Measurements from ENCODE around the gene PEAK1. TPM values are rescaled to one million over a fixed set of nuclear protein-coding genes. Genes with fewer than 3 reads are reported as not detected.
"Not testable (repeated sequence)": the region's sequence is repeated elsewhere in the genome, so short reads cannot be mapped to it uniquely, and the experiment has no call there.

The PEAK1 gene
- total RNA-seq, 2 experiments from 2014 or later = 33.2 to 33.5 TPM

DNA sequence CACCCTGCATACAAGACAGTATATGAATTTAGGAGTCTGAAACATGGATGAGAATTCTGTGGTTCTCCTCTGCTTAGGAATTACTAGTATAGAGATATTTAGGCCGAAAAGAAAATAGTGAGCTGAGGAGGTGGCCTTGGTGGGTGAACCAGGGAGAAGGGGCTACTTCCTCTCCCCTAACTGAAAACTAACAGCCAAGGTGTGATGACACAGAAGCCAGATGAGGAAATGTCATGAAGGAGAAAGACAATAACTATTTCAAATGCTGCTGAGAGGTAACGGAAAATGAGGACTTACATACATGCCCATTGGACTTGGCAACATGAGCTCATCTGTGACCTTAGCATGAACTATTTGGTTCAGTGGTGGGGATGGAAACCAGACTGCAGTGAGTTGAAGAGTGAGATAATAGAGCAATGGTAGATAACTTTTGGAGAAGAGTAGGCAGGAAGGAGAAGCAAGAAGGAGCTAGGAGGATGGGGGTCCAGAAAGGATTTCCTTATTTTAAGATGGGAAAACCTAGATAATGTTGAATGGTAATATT is 234.6 kb downstream of the PEAK1 start:
- H3K4me3 Mint-ChIP-seq = no peak overlapping the region
- H3K27ac Mint-ChIP-seq = peak overlapping the region; percentile 20
- H3K4me1 Mint-ChIP-seq = peaks cover 70% of the 10 kb centered on the region
- DNase-seq = no peak
- no peaks in the 10 kb centered on the region for H3K27me3 Mint-ChIP-seq
- H3K9me3 Mint-ChIP-seq = no peaks in the 10 kb centered on the region
- H3K36me3 Mint-ChIP-seq = peaks cover 20% of the 10 kb centered on the region

DNA sequence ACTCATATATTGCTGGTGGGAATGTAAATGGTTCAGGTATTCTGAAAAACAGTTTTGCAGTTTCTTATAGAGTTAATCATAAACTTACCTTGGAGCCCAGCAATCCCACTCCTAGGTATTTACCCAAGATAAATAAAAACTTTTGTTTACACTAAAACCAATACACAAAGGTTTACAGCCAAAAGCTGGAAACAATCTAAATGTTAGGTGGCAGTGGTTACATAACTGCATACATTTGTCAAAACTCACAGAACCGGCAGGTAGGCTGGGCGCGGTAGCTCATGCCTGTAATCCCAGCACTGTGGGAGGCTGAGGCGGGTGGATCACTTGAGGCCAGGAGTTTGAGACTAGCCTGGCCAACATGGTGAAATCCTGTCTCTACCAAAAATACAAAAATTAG is 235.6 kb downstream of the PEAK1 start:
- not testable (repeated sequence) for DNase-seq, H3K27me3 Mint-ChIP-seq, H3K4me3 Mint-ChIP-seq, H3K27ac Mint-ChIP-seq, H3K9me3 Mint-ChIP-seq
- peaks cover 21% of the 10 kb centered on the region for H3K36me3 Mint-ChIP-seq
- H3K4me1 Mint-ChIP-seq = peaks cover 74% of the 10 kb centered on the region

GRCh38 chr15:77183066-77183465 is 236.8 kb downstream of the PEAK1 start:
- H3K4me1 Mint-ChIP-seq = peaks cover 72% of the 10 kb centered on the region
- H3K4me3 Mint-ChIP-seq = no peak overlapping the region
- no peak for DNase-seq
- H3K36me3 Mint-ChIP-seq = peaks cover 23% of the 10 kb centered on the region
- no peak overlapping the region for H3K27ac Mint-ChIP-seq
- no peaks in the 10 kb centered on the region for H3K27me3 Mint-ChIP-seq
- no peaks in the 10 kb centered on the region for H3K9me3 Mint-ChIP-seq

DNA sequence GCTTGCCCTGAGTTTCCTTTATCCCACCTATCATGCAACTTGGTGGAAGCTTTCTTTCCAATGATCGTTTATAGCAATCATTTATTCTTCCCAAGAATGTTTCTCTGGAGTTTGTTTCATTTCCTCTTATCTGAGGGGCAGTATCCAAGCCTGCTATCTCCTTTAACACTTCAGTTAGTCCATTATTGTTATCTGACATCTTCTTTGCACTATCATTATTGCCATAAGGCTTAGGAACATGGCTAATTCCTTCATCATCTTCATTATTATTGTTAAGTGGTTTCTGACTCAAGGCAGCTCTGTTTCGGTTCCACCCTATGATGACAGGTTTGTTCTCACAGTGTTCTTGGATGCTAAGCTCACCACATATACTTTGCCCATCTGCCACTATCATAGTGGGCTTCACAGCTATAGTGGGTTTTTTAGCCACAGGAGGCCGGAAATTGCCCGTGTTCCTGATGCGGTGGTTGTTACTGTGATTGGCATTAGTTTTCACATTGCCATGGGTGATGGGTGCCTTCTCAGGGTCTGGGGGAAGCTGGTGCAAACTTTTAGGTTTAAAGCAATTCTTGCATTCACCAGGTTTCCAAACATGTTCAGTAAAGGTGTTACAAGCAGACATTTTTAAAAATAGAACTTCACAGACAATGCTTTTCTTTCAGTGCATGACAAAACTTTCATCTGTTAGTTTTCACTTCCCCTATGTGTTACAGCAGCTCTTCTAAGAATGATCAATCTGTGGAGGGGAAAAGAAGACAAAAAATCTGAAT is 238.4 kb downstream of the PEAK1 start:
- Mint-ChIP-seq H3K4me3 (peak overlapping the region; percentile 12), H3K27me3 (no peaks in the 10 kb centered on the region), H3K27ac (peak overlapping the region; percentile 82), H3K9me3 (no peaks in the 10 kb centered on the region), H3K36me3 (peaks cover 23% of the 10 kb centered on the region), H3K4me1 (peaks cover 56% of the 10 kb centered on the region)
- DNase-seq = peak; percentile 20

DNA sequence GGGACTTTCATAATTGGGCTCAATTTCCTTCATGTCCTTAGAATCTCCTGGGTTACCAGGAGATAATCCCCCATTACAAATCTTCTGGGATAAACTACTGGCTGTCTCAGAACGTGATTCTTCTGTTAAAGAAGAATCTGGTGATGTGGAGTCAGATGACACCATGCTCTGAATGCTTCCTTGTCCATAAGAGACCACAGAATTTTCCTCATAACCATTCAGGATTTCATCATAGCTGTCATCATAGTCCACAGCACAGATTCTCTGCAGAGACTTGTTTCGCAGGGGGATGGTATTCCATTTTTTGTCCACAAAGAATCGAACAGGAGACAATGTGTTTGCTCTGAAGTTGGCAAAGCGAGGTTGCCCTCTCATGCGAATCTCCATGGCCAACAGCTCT is 239.1 kb downstream of the PEAK1 start:
- peak overlapping the region; percentile 82 for H3K27ac Mint-ChIP-seq
- H3K27me3 Mint-ChIP-seq = no peaks in the 10 kb centered on the region
- peaks cover 52% of the 10 kb centered on the region for H3K4me1 Mint-ChIP-seq
- H3K36me3 Mint-ChIP-seq = peaks cover 23% of the 10 kb centered on the region
- no peak overlapping the region for H3K4me3 Mint-ChIP-seq
- no peaks in the 10 kb centered on the region for H3K9me3 Mint-ChIP-seq
- no peak for DNase-seq

DNA sequence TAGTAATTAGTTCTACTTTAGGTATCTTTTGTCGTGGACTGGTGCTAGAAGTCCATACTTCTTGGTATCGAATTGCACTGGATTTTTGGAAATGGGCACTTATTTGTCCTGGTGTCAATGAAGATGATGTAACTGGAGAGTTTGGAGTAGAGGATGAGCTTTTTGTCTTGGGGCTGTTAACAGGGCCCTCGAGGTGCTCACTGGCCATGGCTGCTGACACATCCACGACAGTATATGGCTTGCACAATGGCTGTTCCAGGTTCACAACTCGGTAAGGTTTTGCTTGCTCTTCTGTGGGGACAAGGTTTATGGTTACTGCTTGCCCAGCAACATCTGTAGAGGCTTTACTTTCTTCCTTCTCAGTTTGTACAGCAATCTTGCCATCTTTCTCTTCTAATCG is 239.6 kb downstream of the PEAK1 start:
- peak overlapping the region; percentile 82 for H3K27ac Mint-ChIP-seq
- H3K27me3 Mint-ChIP-seq = no peaks in the 10 kb centered on the region
- no peaks in the 10 kb centered on the region for H3K9me3 Mint-ChIP-seq
- H3K4me3 Mint-ChIP-seq = no peak overlapping the region
- H3K4me1 Mint-ChIP-seq = peaks cover 47% of the 10 kb centered on the region
- no peak for DNase-seq
- peaks cover 22% of the 10 kb centered on the region for H3K36me3 Mint-ChIP-seq

GRCh38 chr15:77179541-77179998 is 240.3 kb downstream of the PEAK1 start:
- peak overlapping the region; percentile 82 for H3K27ac Mint-ChIP-seq
- DNase-seq = no peak
- H3K9me3 Mint-ChIP-seq = no peaks in the 10 kb centered on the region
- peaks cover 42% of the 10 kb centered on the region for H3K4me1 Mint-ChIP-seq
- peaks cover 22% of the 10 kb centered on the region for H3K36me3 Mint-ChIP-seq
- H3K4me3 Mint-ChIP-seq = peak overlapping the region; percentile 11
- H3K27me3 Mint-ChIP-seq = no peaks in the 10 kb centered on the region

- H3K4me1 Mint-ChIP-seq = peaks cover 42% of the 10 kb centered on the region
- no peaks in the 10 kb centered on the region for H3K27me3 Mint-ChIP-seq
- no peaks in the 10 kb centered on the region for H3K9me3 Mint-ChIP-seq
- no peak overlapping the region for H3K27ac Mint-ChIP-seq
- no peak for DNase-seq
- peaks cover 24% of the 10 kb centered on the region for H3K36me3 Mint-ChIP-seq
- H3K4me3 Mint-ChIP-seq = no peak overlapping the region
Observed at GRCh38 chr15:77178411-77178810, 241.5 kb downstream of the PEAK1 start.

DNA sequence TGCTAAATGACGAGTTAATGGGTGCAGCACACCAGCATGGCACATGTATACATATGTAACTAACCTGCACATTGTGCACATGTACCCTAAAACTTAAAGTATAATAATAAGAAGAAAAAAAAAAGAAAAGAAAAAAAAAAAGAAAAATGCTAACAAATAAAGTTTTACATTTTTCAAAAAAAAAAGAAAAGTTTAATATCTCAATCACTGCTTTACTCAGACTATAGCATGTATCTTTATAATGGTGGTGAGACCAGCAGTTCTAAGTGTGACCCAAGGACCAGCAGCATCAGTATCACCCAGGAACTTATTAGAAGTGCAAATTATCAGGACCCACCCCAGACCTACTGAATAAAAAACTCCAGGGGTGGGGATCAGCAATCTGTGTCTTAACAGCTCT is 243.8 kb downstream of the PEAK1 start:
- Mint-ChIP-seq H3K4me1 (peaks cover 27% of the 10 kb centered on the region), H3K36me3 (peaks cover 21% of the 10 kb centered on the region)
- not testable (repeated sequence) for DNase-seq, H3K9me3 Mint-ChIP-seq, H3K27ac Mint-ChIP-seq, H3K27me3 Mint-ChIP-seq, H3K4me3 Mint-ChIP-seq

GRCh38 chr15:77173487-77173886 is 246.4 kb downstream of the PEAK1 start:
- Mint-ChIP-seq H3K27ac (no peak overlapping the region), H3K27me3 (no peaks in the 10 kb centered on the region), H3K4me3 (no peak overlapping the region)

DNA sequence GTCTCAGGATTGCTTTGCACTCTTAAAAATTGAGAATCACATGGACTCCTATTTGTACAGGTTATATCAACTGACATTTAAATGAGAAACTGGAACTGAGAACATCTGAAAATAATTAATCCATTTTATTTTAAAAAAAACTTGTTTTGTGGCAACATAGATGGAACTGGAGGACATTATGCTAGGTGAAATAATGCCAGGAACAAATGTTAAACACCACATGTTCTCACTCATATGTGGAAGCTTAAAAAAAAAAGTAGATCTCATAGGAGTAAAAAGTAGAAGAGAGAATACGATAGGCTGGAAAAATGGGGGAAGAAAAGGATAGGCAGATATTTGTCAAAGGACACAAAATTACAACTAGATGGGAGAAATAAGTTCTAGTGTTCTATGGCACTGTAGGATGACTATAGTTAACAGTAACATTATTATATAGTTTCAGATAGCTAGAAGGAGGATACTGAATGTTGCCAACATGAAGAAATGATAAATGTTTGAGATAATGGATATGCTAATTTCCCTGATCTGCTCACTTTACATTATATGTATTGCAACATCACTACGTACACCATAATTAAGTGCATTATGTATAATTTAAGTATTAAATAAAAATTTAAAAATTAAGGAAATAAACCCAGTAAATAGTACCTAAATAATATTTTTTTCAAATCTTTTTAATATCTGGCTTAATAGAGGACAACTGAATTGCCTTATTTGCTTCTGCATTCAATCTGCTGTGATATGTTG is 248.5 kb downstream of the PEAK1 start:
- no peaks in the 10 kb centered on the region for H3K9me3 Mint-ChIP-seq
- no peaks in the 10 kb centered on the region for H3K27me3 Mint-ChIP-seq
- H3K36me3 Mint-ChIP-seq = peaks cover 8% of the 10 kb centered on the region
- no peak overlapping the region for H3K27ac Mint-ChIP-seq
- no peak overlapping the region for H3K4me3 Mint-ChIP-seq
- no peak for DNase-seq
- peaks cover 1% of the 10 kb centered on the region for H3K4me1 Mint-ChIP-seq

More at GRCh38 chr15:77173487-77173886, 246.4 kb downstream of the PEAK1 start:
- Mint-ChIP-seq H3K36me3 (peaks cover 6% of the 10 kb centered on the region), H3K9me3 (no peaks in the 10 kb centered on the region), H3K4me1 (peaks cover 3% of the 10 kb centered on the region)
- DNase-seq = no peak

DNA sequence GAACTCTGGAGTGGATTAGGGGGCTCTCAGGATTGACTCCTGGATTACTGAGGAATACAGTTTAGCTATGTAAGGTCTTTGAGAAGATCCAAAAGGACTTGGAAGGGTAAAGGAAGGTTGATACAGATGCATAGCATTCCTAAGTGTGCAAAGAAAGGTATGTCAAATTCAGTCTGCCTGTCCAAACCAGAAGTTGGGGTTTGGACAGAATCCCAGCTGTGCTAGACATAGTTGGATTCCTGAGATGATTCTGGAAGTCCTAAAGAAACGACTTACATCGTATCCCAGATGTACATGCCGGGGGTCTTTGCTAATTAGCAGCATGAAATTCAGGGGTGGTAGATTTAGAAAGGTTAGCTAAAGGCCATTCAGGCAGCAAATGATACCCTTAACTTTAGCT is 251.3 kb downstream of the PEAK1 start:
- no peak overlapping the region for H3K27ac Mint-ChIP-seq
- peaks cover 10% of the 10 kb centered on the region for H3K4me1 Mint-ChIP-seq
- H3K36me3 Mint-ChIP-seq = peaks cover 4% of the 10 kb centered on the region

GRCh38 chr15:77168141-77168540 is 251.8 kb downstream of the PEAK1 start:
- H3K4me3 Mint-ChIP-seq = no peak overlapping the region
- no peak overlapping the region for H3K27ac Mint-ChIP-seq
- H3K27me3 Mint-ChIP-seq = no peaks in the 10 kb centered on the region
- peaks cover 4% of the 10 kb centered on the region for H3K36me3 Mint-ChIP-seq
- peaks cover 15% of the 10 kb centered on the region for H3K4me1 Mint-ChIP-seq
- no peak for DNase-seq
- no peaks in the 10 kb centered on the region for H3K9me3 Mint-ChIP-seq

More for the DNA sequence above, 251.3 kb downstream of the PEAK1 start:
- DNase-seq = no peak
- H3K9me3 Mint-ChIP-seq = no peaks in the 10 kb centered on the region
- no peaks in the 10 kb centered on the region for H3K27me3 Mint-ChIP-seq
- no peak overlapping the region for H3K4me3 Mint-ChIP-seq

DNA sequence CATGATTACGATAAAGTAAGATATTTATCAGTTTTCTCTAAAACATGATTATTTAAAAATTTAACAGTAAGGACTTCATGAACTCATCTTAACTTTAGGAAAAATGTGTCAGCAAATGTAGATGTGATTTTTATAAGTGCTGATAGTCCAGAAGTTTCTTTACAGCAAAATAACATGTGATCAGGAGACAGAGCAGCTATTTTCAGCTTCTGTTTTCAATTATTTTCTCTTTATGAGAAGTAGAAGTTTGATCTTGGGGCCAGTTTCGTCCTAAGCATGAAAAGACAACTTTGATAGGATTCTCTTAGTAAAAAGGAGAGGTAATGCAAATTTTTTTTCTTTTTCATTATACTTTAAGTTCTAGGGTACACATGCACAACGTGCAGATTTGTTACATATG is 252.5 kb downstream of the PEAK1 start:
- no peaks in the 10 kb centered on the region for H3K9me3 Mint-ChIP-seq
- peaks cover 18% of the 10 kb centered on the region for H3K4me1 Mint-ChIP-seq
- peaks cover 7% of the 10 kb centered on the region for H3K36me3 Mint-ChIP-seq
- H3K4me3 Mint-ChIP-seq = no peak overlapping the region
- H3K27me3 Mint-ChIP-seq = no peaks in the 10 kb centered on the region
- no peak for DNase-seq
- no peak overlapping the region for H3K27ac Mint-ChIP-seq

- no peak for DNase-seq
- H3K4me1 Mint-ChIP-seq = peaks cover 36% of the 10 kb centered on the region
- H3K4me3 Mint-ChIP-seq = peak overlapping the region; percentile 1
- H3K36me3 Mint-ChIP-seq = peaks cover 7% of the 10 kb centered on the region
- no peaks in the 10 kb centered on the region for H3K9me3 Mint-ChIP-seq
- no peaks in the 10 kb centered on the region for H3K27me3 Mint-ChIP-seq
- H3K27ac Mint-ChIP-seq = peak overlapping the region; percentile 3
Observed at GRCh38 chr15:77163781-77164384, 256.0 kb downstream of the PEAK1 start.

All from activated naive CD8-positive, alpha-beta T cell treated with anti-CD3 and anti-CD28 coated beads for 36 hours (primary cell).